IMR-90 (cell line): ENCODE data around the gene FCRLA.

ENCODE experiments used
- CEBPB ChIP-seq: IDR thresholded peaks from 2 replicates; pipeline ENCODE4 v1.6.1; 2012; ENCODE audit warnings: low read depth, low read length, improper control_type of control experiment
- CTCF ChIP-seq: conservative IDR thresholded peaks from 2 replicates; pipeline ENCODE4 v1.5.1; 2012; ENCODE audit warnings: mild to moderate bottlenecking, low read depth, low read length, improper control_type of control experiment
- FOS ChIP-seq: fragments of 150-350 bp; IDR thresholded peaks from 2 replicates; pipeline ENCODE4 v1.6.1; 2016; ENCODE audit warnings: low read depth, low read length
- MAFK ChIP-seq: IDR thresholded peaks from 2 replicates; pipeline ENCODE4 v1.6.1; 2012; ENCODE audit warnings: low read depth, low read length, improper control_type of control experiment
- MAZ ChIP-seq: IDR thresholded peaks from 2 replicates; pipeline ENCODE4 v1.6.1; 2012; ENCODE audit warnings: low read depth, mild to moderate bottlenecking, low read length, improper control_type of control experiment, moderate library complexity, borderline replicate concordance
- MXI1 ChIP-seq: IDR thresholded peaks from 2 replicates; pipeline ENCODE4 v1.6.1; 2012; ENCODE audit warnings: low read depth, mild to moderate bottlenecking, low read length, moderate library complexity, borderline replicate concordance
- POLR2A ChIP-seq: IDR thresholded peaks from 2 replicates; pipeline ENCODE4 v1.6.1; 2012; ENCODE audit warnings: mild to moderate bottlenecking, low read depth, low read length
- RAD21 ChIP-seq: IDR thresholded peaks from 2 replicates; pipeline ENCODE4 v1.6.1; 2012; ENCODE audit warnings: low read length, improper control_type of control experiment
- RFX5 ChIP-seq: IDR thresholded peaks from 2 replicates; pipeline ENCODE4 v1.8.0; 2012; ENCODE audit warnings: low read depth, mild to moderate bottlenecking, low read length, moderate library complexity
- SMC3 ChIP-seq: fragments of 150-350 bp; IDR thresholded peaks from 2 replicates; pipeline ENCODE4 v1.6.1; 2016; ENCODE audit warnings: low read depth, mild to moderate bottlenecking, antibody characterized with exemption, low read length, moderate library complexity
- USF2 ChIP-seq: fragments of 150-350 bp; IDR thresholded peaks from 2 replicates; pipeline ENCODE4 v1.6.1; 2017; ENCODE audit warnings: mild to moderate bottlenecking, antibody characterized with exemption, low read length, low read depth

- TF ChIP-seq CTCF (no peak), FOS (no peak), POLR2A (no peak), MXI1 (no peak), MAZ (no peak), RAD21 (no peak), USF2 (no peak), CEBPB (no peak), MAFK (no peak), RFX5 (no peak), SMC3 (no peak)
Observed at GRCh38 chr1:161706113-161706481, 932 bp upstream of the FCRLA start.
